Measurements from ENCODE around the gene ARNT2.

ARNT2 gene

DNA sequence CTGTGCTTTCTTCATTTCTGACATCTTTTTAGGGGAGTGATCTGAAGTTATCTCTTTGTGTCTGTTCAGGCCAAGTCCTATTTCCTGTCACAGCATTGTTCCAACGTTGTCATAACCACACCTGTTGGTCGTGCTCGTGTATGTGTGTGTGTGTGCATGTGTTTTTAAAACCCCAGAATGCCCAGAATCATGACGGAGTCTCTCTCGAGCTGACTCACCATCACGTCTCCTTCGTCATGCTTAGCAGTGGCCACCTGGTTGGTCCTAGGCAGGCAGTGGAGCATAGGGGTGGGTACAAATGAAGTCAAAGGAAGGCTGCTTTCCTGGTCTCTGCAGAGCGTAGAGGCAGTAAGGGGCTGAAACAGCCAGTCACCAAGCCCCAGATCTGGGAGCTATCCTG is 164.1 kb downstream of the ARNT2 start:
- no peak for DNase-seq (ENCODE audit: low read depth)
- no peak overlapping the region for H3K4me3 ChIP-seq (ENCODE audit: low read length)
- TF ChIP-seq, protein P1, sequence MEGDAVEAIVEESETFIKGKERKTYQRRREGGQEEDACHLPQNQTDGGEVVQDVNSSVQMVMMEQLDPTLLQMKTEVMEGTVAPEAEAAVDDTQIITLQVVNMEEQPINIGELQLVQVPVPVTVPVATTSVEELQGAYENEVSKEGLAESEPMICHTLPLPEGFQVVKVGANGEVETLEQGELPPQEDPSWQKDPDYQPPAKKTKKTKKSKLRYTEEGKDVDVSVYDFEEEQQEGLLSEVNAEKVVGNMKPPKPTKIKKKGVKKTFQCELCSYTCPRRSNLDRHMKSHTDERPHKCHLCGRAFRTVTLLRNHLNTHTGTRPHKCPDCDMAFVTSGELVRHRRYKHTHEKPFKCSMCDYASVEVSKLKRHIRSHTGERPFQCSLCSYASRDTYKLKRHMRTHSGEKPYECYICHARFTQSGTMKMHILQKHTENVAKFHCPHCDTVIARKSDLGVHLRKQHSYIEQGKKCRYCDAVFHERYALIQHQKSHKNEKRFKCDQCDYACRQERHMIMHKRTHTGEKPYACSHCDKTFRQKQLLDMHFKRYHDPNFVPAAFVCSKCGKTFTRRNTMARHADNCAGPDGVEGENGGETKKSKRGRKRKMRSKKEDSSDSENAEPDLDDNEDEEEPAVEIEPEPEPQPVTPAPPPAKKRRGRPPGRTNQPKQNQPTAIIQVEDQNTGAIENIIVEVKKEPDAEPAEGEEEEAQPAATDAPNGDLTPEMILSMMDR (conservative IDR thresholded peaks at IDR 0.05; ENCODE audit: low read length): no peak

DNA sequence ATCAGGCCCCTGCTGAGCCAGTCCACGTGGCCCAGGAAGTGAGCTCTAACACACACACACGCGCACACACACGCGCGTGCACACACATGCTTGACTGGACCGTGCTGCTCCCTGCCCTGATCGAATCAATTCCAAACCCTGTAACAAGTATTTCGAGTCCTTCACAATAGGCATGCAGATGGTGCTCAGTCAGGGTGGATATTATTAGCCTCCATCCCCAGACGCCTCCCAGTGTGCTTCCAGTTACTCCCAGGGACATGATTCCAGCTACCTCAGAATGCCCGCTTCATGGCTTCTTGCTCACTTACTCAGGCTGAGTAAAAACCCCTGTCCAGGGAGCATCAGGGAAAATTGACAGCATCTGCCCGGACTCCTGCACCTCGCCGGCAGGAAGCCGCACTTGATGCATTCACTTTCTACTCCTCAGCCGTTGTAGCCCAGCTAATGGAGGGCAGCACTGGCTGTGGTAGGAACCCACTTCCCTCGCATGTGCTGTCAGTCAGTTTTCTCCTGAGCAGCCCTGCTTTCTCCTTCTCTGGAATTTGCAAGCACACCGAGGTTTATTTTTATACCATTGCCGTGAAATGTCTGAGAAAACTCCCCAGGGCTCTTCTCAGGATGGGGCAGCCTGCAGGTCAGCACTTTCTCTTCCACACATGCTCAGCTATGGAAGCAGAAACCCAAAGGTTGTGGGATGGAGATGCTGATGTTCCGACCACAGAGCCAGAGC is 164.9 kb downstream of the ARNT2 start:
- no peak for DNase-seq (ENCODE audit: low read depth)
- TF ChIP-seq, protein P1 (conservative IDR thresholded peaks at IDR 0.05; ENCODE audit: low read length): no peak
- no peak overlapping the region for H3K4me3 ChIP-seq (ENCODE audit: low read length)

DNA sequence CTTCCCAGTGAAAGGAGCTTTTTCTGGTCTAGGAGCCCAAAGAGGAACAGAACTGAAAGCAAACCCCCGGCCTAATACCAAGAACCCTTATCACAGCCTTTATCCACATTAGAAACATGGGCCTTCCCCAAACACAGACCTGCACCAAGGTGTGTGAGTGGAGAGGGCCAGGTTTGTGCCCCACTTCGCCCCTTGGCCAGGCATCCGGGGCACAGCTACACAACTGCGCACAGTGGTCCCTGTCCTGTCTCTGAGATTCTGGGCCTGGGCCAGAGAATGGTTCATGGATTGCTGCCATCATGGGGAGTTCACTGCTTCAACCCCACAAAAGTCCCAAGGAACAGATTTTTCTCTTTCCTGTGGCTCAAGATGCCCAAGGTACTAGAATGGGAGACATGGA is 165.5 kb downstream of the ARNT2 start:
- no peak overlapping the region for H3K4me3 ChIP-seq (ENCODE audit: low read length)
- DNase-seq (ENCODE audit: low read depth): no peak
- TF ChIP-seq, protein P1 (conservative IDR thresholded peaks at IDR 0.05; ENCODE audit: low read length): no peak

DNA sequence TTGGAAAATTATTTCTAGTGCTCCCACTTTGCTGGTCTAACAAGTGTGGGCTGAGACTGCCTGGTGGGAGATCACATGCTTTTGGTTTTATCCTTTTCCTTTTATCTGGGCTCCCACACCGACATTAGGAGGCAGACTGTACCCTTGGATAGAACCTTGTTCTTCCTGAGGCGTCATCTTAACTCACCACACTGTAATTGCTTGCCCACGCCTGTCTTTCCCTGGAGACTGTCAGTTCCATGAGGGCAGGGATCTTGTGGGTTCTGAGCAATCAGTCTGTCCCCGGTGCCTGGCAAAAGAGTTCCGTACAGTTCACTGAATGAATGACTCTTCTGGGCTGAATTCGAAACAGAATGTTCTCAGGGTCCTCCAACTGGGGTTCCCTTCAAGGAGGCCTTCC is 166.4 kb downstream of the ARNT2 start:
- no peak overlapping the region for H3K4me3 ChIP-seq (ENCODE audit: low read length)
- TF ChIP-seq, protein P1 (conservative IDR thresholded peaks at IDR 0.05; ENCODE audit: low read length): no peak

DNA sequence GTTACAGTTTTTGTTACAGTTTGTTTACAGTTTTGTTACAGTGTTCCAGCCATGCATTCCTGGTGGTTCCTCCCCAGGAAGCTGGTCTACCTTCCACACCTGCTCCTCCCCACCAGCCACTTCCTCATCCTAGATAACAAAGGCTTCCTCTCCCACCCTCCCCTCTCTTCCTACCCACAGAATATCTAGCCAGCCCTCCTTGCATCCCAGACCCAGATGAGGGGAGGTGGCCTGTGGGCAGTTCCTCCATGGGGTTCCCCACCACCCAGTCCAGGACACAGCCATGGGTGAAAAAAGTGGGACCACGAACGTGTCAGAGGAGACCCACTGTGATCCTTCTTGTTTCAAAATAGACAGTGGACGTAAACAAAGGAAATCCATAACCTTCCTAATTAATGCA is 168.2 kb downstream of the ARNT2 start:
- H3K4me3 ChIP-seq (ENCODE audit: low read length): no peak overlapping the region
- TF ChIP-seq, protein P1 (conservative IDR thresholded peaks at IDR 0.05; ENCODE audit: low read length): no peak
- no peak for DNase-seq (ENCODE audit: low read depth)

More for the DNA sequence above, 166.4 kb downstream of the ARNT2 start:
- DNase-seq (ENCODE audit: low read depth): no peak

DNA sequence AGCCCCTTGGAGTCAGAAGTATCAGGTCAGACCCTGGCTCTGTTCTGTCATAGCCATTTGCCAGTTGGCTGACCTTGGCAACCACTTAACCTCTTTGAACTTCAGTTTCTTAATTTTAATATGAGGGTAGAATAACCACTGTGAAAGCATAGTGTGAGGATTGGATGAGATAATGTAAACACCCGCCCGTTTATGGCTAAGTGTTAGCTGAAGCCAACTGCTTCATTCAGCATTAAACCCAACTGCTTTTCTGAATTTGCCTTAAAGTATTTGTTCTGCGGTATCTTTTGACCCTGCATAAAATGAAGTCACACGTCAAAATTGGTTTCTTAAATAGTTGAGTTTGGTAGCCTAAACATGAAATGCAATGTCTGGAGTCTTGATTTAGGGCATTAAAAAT is 169.4 kb downstream of the ARNT2 start:
- no peak overlapping the region for H3K4me3 ChIP-seq (ENCODE audit: low read length)
- TF ChIP-seq, protein P1 (conservative IDR thresholded peaks at IDR 0.05; ENCODE audit: low read length): no peak
- DNase-seq (ENCODE audit: low read depth): no peak

DNA sequence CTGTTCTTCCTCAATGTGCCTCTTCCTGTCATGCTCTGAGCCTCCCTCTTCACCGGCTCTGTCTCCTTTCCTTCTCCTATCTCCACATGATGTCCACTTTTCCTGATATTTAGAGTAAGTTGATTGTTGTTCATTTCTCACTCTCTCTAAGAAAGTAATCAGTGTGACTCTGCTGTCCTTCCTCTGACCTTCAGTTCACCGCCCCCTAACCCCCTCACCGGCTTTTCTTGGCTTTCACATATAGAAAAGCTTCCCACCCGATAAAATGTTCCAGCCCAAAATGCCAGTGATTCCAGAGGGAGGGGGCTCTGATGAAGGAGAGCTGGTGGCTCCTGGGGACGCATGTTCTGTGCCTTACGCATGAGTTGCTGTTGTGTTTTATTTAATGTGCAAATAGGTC is 170.4 kb downstream of the ARNT2 start:
- H3K4me3 ChIP-seq (ENCODE audit: low read length): no peak overlapping the region
- no peak for DNase-seq (ENCODE audit: low read depth)
- TF ChIP-seq, protein P1 (conservative IDR thresholded peaks at IDR 0.05; ENCODE audit: low read length): no peak
